H9 (cell line): Measurements from ENCODE around the gene NPTX2. TPM values are rescaled to one million over a fixed set of nuclear protein-coding genes. Genes with fewer than 3 reads are reported as not detected.

Source experiments
- DNase-seq: peaks from one replicate; pipeline ENCODE4 v3.0.0-alpha.2; 2017
- H2AFZ ChIP-seq: one replicate; pipeline ENCODE4 v1.6.1; 2013; ENCODE audit warnings: mild to moderate bottlenecking, low read length, control low read depth, moderate library complexity
- H2AK5ac ChIP-seq: 2 replicates; pipeline ENCODE4 v1.6.1; 2013; ENCODE audit warnings: low read length, control low read depth, mixed read lengths; ENCODE audit not compliant: insufficient read length
- H2BK120ac ChIP-seq: one replicate; pipeline ENCODE4 v1.6.1; 2013; ENCODE audit warnings: low read depth, mild to moderate bottlenecking, low read length, control low read depth, inconsistent platforms; ENCODE audit not compliant: poor library complexity, severe bottlenecking
- H2BK12ac ChIP-seq: 2 replicates; pipeline ENCODE4 v1.6.1; 2013; ENCODE audit warnings: low read length, control low read depth, mixed read lengths, low read depth; ENCODE audit not compliant: insufficient read length
- H2BK15ac ChIP-seq: 2 replicates; pipeline ENCODE4 v1.6.1; 2013; ENCODE audit warnings: low read depth, low read length, control low read depth
- H2BK20ac ChIP-seq: one replicate; pipeline ENCODE4 v1.6.1; 2013; ENCODE audit warnings: low read depth, mild to moderate bottlenecking, low read length, control low read depth, inconsistent platforms; ENCODE audit not compliant: poor library complexity, severe bottlenecking
- H2BK5ac ChIP-seq: 2 replicates; pipeline ENCODE4 v1.6.1; 2013; ENCODE audit warnings: low read length, control low read depth, mixed read lengths; ENCODE audit not compliant: insufficient read length
- H3K14ac ChIP-seq: 2 replicates; pipeline ENCODE4 v1.6.1; 2013; ENCODE audit warnings: low read length, control low read depth; ENCODE audit not compliant: insufficient read depth
- H3K18ac ChIP-seq: 2 replicates; pipeline ENCODE4 v1.6.1; 2013; ENCODE audit warnings: low read depth, mild to moderate bottlenecking, mixed read lengths, low read length, control low read depth; ENCODE audit not compliant: insufficient read length
- H3K23ac ChIP-seq: 2 replicates; pipeline ENCODE4 v1.6.1; 2013; ENCODE audit warnings: low read length, control low read depth, mixed read lengths, low read depth; ENCODE audit not compliant: insufficient read length
- H3K23me2 ChIP-seq: 2 replicates; pipeline ENCODE4 v1.6.1; 2013; ENCODE audit warnings: low read depth, mild to moderate bottlenecking, mixed read lengths, low read length, control low read depth; ENCODE audit not compliant: insufficient read length, poor library complexity, severe bottlenecking
- H3K27ac ChIP-seq: 2 replicates; pipeline ENCODE4 v1.5.1; 2013; ENCODE audit warnings: low read length, control low read depth, mixed read lengths, low read depth; ENCODE audit not compliant: insufficient read length
- H3K27me3 ChIP-seq: 2 replicates; pipeline ENCODE4 v1.6.1; 2013; ENCODE audit warnings: low read length, control low read depth, inconsistent platforms; ENCODE audit not compliant: insufficient read depth
- H3K4ac ChIP-seq: 2 replicates; pipeline ENCODE4 v1.6.1; 2013; ENCODE audit warnings: low read depth, mild to moderate bottlenecking, control low read depth, inconsistent platforms, low read length, moderate library complexity
- H3K4me1 ChIP-seq: 2 replicates; pipeline ENCODE4 v1.6.1; 2013; ENCODE audit warnings: low read length, control low read depth, inconsistent platforms; ENCODE audit not compliant: insufficient read depth
- H3K4me2 ChIP-seq: 2 replicates; pipeline ENCODE4 v1.6.1; 2013; ENCODE audit warnings: low read length, control low read depth, mixed read lengths; ENCODE audit not compliant: insufficient read length, insufficient read depth
- H3K56ac ChIP-seq: 2 replicates; pipeline ENCODE4 v1.6.1; 2013; ENCODE audit warnings: low read depth, mild to moderate bottlenecking, mixed read lengths, low read length, control low read depth; ENCODE audit not compliant: insufficient read length
- H3K79me1 ChIP-seq: 2 replicates; pipeline ENCODE4 v1.6.1; 2013; ENCODE audit warnings: low read depth, mild to moderate bottlenecking, moderate library complexity, low read length, control low read depth, inconsistent platforms; ENCODE audit not compliant: insufficient read depth, poor library complexity, severe bottlenecking
- H3K79me2 ChIP-seq: 2 replicates; pipeline ENCODE4 v1.6.1; 2013; ENCODE audit warnings: low read length, control low read depth, inconsistent platforms; ENCODE audit not compliant: insufficient read depth
- H3K9ac ChIP-seq: 2 replicates; pipeline ENCODE4 v1.6.1; 2013; ENCODE audit warnings: low read length, control low read depth, mixed read lengths; ENCODE audit not compliant: insufficient read length; ENCODE audit errors: extremely low read depth
- H3K9me3 ChIP-seq: one replicate; pipeline ENCODE4 v1.6.1; 2013; ENCODE audit warnings: low read depth, low read length, inconsistent platforms; ENCODE audit not compliant: control insufficient read depth
- H3T11ph ChIP-seq: one replicate; pipeline ENCODE4 v1.6.1; 2013; ENCODE audit warnings: mild to moderate bottlenecking, low read length, control low read depth, inconsistent platforms
- H4K20me1 ChIP-seq: one replicate; pipeline ENCODE4 v1.6.1; 2013; ENCODE audit not compliant: control insufficient read depth, insufficient read length, insufficient read depth
- H4K5ac ChIP-seq: 2 replicates; pipeline ENCODE4 v1.6.1; 2013; ENCODE audit warnings: low read depth, mild to moderate bottlenecking, mixed read lengths, low read length, control low read depth; ENCODE audit not compliant: insufficient read length
- H4K8ac ChIP-seq: replicated peaks from 2 replicates; pipeline ENCODE4 v1.6.1; 2013; ENCODE audit warnings: low read length, control low read depth, mixed read lengths, low read depth; ENCODE audit not compliant: insufficient read length
- H4K91ac ChIP-seq: 2 replicates; pipeline ENCODE4 v1.6.1; 2013; ENCODE audit warnings: low read depth, mild to moderate bottlenecking, moderate library complexity, mixed read lengths, low read length, control low read depth; ENCODE audit not compliant: insufficient read length
- H3K27ac Mint-ChIP-seq, 3 experiments: 2 replicates in 2 of 3; 3 replicates in 1 of 3; pipeline ENCODE4 v1.8.0; 2020 to 2021; ENCODE audit warnings: mixed read lengths in 3 of 3, mild to moderate bottlenecking in 1 of 3, moderate library complexity in 1 of 3
- H3K27me3 Mint-ChIP-seq: 2 replicates; pipeline ENCODE4 v1.8.0; 2021; ENCODE audit warnings: low read depth, mild to moderate bottlenecking, moderate library complexity, mixed read lengths
- H3K36me3 Mint-ChIP-seq, 3 experiments: 2 replicates in 2 of 3; 3 replicates in 1 of 3; pipeline ENCODE4 v1.8.0; 2020 to 2021; ENCODE audit warnings: low read depth in 3 of 3, mixed read lengths in 3 of 3; ENCODE audit not compliant: insufficient read depth in 1 of 3
- H3K4me1 Mint-ChIP-seq, 2 experiments: 2 replicates each; pipeline ENCODE4 v1.8.0; 2020; ENCODE audit warnings: mixed read lengths in 2 of 2
- H3K4me3 Mint-ChIP-seq, 2 experiments: 2 replicates in 1 of 2; 3 replicates in 1 of 2; pipeline ENCODE4 v1.8.0; 2020 to 2021; ENCODE audit warnings: mild to moderate bottlenecking in 2 of 2, mixed read lengths in 2 of 2, moderate library complexity in 1 of 2
- H3K9me3 Mint-ChIP-seq, 2 experiments: 2 replicates in 1 of 2; 3 replicates in 1 of 2; pipeline ENCODE4 v1.8.0; 2020; ENCODE audit warnings: mild to moderate bottlenecking in 2 of 2, mixed read lengths in 2 of 2, moderate library complexity in 1 of 2
- WGBS: extraction: QIAGEN DNeasy Blood & Tissue Kit; methylation state at CpG from one replicate; pipeline ENCODE4 v1.1.7; 2013; ENCODE audit warnings: missing lambda C conversion rate, low lambda C conversion rate, mixed read lengths; ENCODE audit not compliant: insufficient read length; ENCODE audit errors: extremely low coverage; 5-methylcytosine and 5-hydroxymethylcytosine counted together
- total RNA-seq: library from RNA; stranded (reverse); gene quantifications from 2 replicates; pipeline ENCODE4 v1.2.1, GENCODE V29; 2021
- TF ChIP-seq, protein P1 (sequence below): fragments of 200-600 bp; sonication (generic); conservative IDR thresholded peaks from 3 replicates; pipeline ENCODE4 v1.8.0; 2021; ENCODE audit warnings: antibody characterized with exemption, mild to moderate bottlenecking

NPTX2 gene
- total RNA-seq, 1 experiment from 2014 or later: 8.4 TPM

DNA sequence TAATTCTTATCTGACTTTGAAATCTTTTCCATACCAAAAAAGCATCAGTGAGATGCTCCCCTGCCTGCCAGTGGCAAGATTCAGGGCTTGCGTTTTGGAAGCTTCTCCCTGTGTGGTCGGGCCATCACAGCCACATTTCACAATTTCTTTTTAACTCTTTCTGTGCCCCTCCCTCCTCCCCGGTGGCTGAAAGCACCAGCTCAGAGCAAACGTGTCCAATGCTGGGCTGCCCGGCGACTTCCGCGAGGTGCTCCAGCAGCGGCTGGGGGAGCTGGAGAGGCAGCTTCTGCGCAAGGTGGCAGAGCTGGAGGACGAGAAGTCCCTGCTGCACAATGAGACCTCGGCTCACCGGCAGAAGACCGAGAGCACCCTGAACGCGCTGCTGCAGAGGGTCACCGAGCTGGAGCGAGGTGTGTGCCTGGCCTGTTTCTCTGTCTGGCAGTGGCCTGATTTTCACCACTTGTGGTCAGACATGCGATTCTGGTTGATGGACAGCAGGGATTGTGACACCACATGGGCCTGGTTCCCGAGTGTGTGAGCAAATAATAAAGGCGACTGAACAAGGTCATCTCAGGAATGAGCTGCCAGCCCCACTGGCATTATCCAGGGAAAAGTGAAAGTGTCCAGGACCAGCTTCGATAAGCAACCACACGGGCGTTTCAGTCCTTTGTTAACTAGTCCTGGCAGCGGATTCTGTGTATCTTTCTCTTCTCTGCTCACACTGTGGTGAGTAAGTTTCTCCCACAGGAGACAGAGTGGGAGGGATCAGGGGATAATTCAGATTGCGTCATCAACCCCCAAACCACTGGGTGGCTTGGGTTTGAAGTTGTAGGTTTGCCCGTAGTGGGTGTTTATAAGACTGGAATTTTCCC is 2.6 kb downstream of the NPTX2 start:
- H3T11ph ChIP-seq: no peak overlapping the region
- no peaks in the 10 kb centered on the region for H3K79me1 ChIP-seq
- peaks cover 16 to 32% of the 10 kb centered on the region in 2 experiments for H3K4me1 Mint-ChIP-seq
- no peak overlapping the region for H2AFZ ChIP-seq
- H4K5ac ChIP-seq: no peak overlapping the region
- peaks cover 5% of the 10 kb centered on the region; the same call in 1 of the 2 replicates for H3K4me1 ChIP-seq
- H3K9me3 ChIP-seq: no peaks in the 10 kb centered on the region
- H4K8ac ChIP-seq: no peak overlapping the region
- no peak overlapping the region for H2BK12ac ChIP-seq
- peak overlapping the region in 1 of 2 experiments; percentile 93; a peak in 3 of 5 replicates for H3K4me3 Mint-ChIP-seq
- peaks cover 14% of the 10 kb centered on the region for H3K23me2 ChIP-seq
- no peak overlapping the region for H3K23ac ChIP-seq
- H3K27ac ChIP-seq: no peak overlapping the region
- H3K14ac ChIP-seq: no peak overlapping the region
- H2BK20ac ChIP-seq: no peak overlapping the region
- H3K27me3 Mint-ChIP-seq: peaks cover 85% of the 10 kb centered on the region
- H2BK15ac ChIP-seq: no peak overlapping the region
- no peak overlapping the region for H4K91ac ChIP-seq
- TF ChIP-seq, protein P1, sequence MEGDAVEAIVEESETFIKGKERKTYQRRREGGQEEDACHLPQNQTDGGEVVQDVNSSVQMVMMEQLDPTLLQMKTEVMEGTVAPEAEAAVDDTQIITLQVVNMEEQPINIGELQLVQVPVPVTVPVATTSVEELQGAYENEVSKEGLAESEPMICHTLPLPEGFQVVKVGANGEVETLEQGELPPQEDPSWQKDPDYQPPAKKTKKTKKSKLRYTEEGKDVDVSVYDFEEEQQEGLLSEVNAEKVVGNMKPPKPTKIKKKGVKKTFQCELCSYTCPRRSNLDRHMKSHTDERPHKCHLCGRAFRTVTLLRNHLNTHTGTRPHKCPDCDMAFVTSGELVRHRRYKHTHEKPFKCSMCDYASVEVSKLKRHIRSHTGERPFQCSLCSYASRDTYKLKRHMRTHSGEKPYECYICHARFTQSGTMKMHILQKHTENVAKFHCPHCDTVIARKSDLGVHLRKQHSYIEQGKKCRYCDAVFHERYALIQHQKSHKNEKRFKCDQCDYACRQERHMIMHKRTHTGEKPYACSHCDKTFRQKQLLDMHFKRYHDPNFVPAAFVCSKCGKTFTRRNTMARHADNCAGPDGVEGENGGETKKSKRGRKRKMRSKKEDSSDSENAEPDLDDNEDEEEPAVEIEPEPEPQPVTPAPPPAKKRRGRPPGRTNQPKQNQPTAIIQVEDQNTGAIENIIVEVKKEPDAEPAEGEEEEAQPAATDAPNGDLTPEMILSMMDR: no peak; the same call in 2 of the 3 replicates
- no peak overlapping the region for H3K18ac ChIP-seq
- H2AK5ac ChIP-seq: no peak overlapping the region
- no peak overlapping the region; a peak in 1 of 7 replicates for H3K27ac Mint-ChIP-seq
- H3K9ac ChIP-seq: no peak overlapping the region
- peaks cover 14% of the 10 kb centered on the region; the same call in 1 of the 2 replicates for H3K27me3 ChIP-seq
- H2BK5ac ChIP-seq: no peak overlapping the region
- H3K4ac ChIP-seq: no peak overlapping the region
- H3K79me2 ChIP-seq: no peaks in the 10 kb centered on the region
- no peaks in the 10 kb centered on the region for H4K20me1 ChIP-seq
- WGBS: no CpG with 5 or more reads among the region's 27 CpGs
- DNase-seq: peak; percentile 67
- H3K9me3 Mint-ChIP-seq: no peaks in the 10 kb centered on the region
- peak overlapping the region; percentile 17 for H3K4me2 ChIP-seq
- H2BK120ac ChIP-seq: no peak overlapping the region
- H3K56ac ChIP-seq: no peak overlapping the region
- peaks cover 4 to 22% (median 22%) of the 10 kb centered on the region in 3 experiments for H3K36me3 Mint-ChIP-seq
